ENCODE measurements around the gene KRTAP5-5.
"Not testable (repeated sequence)": the region's sequence is repeated elsewhere in the genome, so short reads cannot be mapped to it uniquely, and the experiment has no call there.

Gene KRTAP5-5, protein sequence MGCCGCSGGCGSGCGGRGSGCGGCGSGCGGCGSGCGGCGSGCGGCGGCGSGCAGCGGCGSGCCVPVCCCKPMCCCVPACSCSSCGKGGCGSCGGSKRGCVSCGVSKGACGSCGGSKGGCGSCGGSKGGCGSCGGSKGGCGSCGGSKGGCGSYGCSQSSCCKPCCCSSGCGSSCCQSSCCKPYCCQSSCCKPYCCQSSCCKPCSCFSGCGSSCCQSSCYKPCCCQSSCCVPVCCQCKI

GRCh38 chr11:1629326-1630185, at the start of gene KRTAP5-5:
TSS of gene KRTAP5-5 (plus strand) at chr11:1629775. CDS start at chr11:1629841, 66 bp downstream.
- no peak for DNase-seq

DNA sequence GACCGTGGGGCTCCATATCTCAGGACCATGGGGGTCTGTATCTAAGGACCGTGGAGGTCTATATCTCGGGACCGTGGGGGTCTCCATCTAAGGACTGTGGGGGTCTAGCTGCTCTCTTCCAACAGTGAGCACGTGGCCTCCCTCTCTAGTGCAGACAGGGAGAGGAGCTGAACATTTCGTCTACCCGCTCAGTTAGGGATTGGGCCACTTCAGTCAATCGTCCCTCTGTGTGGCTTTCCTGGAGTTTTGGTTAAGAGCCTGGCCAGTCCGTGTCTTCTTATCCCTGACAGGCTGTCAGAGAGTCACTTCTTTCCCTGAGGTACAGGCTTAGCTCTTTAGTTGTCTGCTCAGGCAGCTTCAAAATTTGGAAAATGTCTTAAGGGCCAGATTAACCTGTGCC, 47.6 kb upstream of the KRTAP5-5 start:
- DNase-seq, result no peak

DNA sequence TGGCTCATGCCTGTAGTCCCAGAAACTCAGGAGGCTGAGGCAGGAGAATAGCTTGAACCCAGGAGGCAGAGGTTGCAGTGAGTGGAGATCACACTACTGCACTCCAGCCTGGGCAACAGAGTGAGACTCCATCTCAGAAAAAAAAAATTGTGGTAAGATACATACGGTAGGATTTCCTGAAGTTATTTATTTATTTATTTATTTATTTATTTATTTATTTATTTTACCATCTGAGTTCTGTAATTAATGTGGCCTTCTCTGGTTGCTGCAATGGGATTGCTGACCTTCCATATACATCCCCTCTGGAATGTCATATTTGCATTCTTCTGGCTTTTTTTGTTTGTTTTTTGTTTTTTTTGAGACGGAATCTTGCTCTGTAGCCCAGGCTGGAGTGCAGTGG, 46.7 kb upstream of the KRTAP5-5 start:
- not testable (repeated sequence) for DNase-seq

DNA sequence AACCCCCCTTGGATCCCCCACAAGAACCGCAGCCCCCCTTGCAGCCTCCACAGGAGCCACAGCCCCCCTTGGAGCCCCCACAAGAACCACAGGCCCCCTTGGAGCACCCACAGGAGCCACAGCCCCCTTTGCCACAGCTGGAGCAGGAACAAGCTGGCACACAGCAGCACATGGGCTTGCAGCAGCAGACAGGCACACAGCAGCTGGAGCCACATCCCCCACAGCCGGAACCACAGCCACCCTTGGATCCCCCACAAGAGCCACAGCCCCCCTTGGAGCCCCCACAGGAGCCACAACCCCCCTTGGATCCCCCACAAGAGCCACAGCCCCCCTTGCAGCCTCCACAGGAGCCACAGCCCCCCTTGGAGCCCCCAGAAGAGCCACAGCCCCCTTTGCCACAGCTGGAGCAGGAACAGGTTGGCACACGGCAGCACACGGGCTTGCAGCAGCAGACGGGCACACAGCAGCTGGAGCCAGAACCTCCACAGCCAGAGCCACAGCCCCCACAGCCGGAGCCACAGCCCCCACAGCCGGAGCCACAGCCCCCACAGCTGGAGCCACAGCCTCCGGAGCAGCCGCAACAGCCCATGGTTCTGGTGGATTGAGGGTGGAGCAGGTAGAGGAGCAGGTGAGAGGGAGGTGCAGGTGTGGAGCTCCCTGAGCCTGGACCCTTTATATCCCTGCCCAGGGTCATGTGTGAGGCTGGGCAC, 44.8 kb upstream of the KRTAP5-5 start, which contains the start of gene KRTAP5-1:
KRTAP5-1 (minus strand) TSS at position 623 of the 710 bp plus-strand sequence; CDS start at position 589, 34 bp downstream.
- DNase-seq, result not testable (repeated sequence)

DNA sequence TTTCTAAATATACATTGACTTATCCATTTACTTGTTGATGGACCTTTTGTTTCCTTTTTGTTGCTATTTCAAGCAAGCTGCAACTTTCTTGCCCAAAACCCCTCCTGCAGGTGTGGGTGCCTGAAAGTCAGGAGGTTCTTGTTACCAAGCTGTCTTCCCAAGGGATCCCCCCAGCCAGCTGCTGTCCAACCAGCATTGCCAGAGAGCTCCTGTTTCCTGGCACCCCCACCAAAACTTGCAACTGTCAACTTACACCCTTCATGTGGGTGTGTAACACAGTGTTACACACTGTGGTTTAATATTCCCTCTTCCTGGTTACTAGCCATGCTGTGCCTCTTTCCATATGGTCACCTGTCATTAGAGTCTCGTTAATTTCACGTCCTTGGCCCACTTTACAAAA, 42.9 kb upstream of the KRTAP5-5 start:
- DNase-seq, result no peak

- DNase-seq, result not testable (repeated sequence)
These were observed 40.2 kb upstream of the KRTAP5-5 start for GRCh38 chr11:1589191-1589963.

- DNase-seq, result no peak
These were observed 39.6 kb upstream of the KRTAP5-5 start for GRCh38 chr11:1589996-1590395.

- DNase-seq, result no peak
These were observed 36.9 kb upstream of the KRTAP5-5 start for GRCh38 chr11:1592628-1593027.

DNA sequence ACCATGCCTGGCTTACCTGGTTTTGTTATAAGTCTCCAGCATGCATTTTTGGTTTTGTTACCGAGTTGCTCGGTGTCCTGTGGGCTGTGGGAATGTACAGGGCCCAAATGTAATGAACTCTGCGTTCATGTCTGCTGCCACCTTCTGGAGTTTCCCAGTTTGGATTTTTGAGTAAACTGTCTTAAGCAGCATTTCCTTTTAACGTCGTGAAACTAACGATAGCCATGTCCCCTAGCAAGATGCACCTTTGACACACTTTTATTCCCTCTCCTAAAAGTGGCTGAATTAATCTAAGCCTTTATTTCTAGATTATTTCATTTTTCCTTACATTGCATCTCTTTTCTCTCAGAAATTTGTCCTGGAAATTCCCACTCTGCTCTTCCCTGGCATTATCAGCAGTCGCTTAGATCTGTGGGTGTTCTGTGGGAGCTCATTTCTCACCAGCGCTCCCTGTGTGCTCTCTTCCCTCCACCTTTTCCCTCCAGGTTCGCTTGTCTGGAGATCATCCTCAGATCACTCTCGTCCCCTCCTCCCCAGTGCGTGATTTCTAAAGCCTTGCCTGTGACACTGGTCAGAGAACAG, 33.5 kb upstream of the KRTAP5-5 start:
- DNase-seq, result not testable (repeated sequence)

- DNase-seq, result not testable (repeated sequence)
These were observed 32.9 kb upstream of the KRTAP5-5 start for GRCh38 chr11:1596576-1597121.

GRCh38 chr11:1597331-1597993, 32.1 kb upstream of the KRTAP5-5 start:
- no peak for DNase-seq

- no peak for DNase-seq
These were observed 31.6 kb upstream of the KRTAP5-5 start, which contains the start of gene KRTAP5-2 for GRCh38 chr11:1597994-1598380. TSS of gene KRTAP5-2 (minus strand) at chr11:1598294. CDS start at chr11:1598250, 44 bp downstream.

DNA sequence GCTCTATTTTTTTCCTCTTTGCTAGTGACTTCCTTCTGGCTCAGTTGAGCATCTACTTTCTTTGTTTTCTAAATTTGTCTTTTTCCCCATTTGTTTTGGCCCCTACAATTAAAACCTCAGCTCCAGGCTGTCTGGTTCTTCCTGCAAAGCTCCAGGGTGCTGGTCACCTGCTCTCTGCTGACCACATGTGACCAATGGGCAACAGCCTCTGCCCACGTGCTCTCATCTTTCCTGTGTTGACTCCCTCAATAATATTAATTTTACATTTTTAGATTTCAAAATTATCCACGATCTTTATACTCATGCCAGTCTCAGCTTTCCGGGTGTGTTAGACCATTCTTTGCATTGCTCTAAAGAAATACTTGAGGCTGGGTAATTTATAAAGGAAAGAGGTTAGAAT, 31.2 kb upstream of the KRTAP5-5 start:
- not testable (repeated sequence) for DNase-seq

DNA sequence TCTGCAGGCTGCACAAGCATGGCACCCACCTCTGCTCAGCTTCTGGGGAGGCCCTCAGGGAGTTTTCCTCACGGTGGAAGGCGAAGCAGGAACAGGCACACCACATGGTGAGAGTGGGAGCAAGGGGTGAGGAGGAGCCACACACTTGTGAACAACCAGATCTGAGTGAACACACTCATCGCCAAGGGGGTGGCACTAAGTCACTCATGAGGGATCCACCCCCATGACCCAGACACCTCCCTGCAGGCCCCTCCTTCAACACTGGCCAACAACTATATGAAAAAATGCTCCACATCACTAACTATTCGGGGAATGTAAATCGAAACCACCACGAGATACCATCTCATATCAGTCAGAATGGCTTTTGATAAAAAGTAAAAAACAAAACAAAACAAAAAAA, 30.8 kb upstream of the KRTAP5-5 start:
- DNase-seq, result peak; percentile 18

GRCh38 chr11:1600626-1601025, 28.9 kb upstream of the KRTAP5-5 start:
- no peak for DNase-seq

- not testable (repeated sequence) for DNase-seq
These were observed 27.9 kb upstream of the KRTAP5-5 start for GRCh38 chr11:1601663-1602062.

- no peak for DNase-seq
These were observed 25.9 kb upstream of the KRTAP5-5 start for GRCh38 chr11:1603629-1604028.

DNA sequence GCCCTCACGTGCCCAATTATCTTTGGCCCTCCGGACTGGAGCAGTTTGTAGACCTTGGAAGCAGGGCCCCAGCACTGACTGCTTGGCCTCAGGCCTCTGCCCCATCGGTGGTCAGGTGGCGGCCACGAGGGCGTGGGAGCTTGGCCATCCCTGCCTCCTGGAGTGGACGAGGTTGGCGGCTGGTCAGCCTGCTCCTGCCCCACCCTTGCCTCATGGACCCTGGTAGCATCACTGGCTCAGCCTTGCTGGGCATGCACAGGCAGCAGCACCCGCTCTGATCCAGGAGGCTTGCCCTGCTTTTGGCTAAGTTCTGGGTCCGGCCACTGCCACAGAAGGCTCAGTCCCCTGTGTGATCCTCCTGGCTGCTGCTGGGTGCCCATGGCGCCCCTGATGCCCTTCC, 25.4 kb upstream of the KRTAP5-5 start:
- DNase-seq, result no peak

DNA sequence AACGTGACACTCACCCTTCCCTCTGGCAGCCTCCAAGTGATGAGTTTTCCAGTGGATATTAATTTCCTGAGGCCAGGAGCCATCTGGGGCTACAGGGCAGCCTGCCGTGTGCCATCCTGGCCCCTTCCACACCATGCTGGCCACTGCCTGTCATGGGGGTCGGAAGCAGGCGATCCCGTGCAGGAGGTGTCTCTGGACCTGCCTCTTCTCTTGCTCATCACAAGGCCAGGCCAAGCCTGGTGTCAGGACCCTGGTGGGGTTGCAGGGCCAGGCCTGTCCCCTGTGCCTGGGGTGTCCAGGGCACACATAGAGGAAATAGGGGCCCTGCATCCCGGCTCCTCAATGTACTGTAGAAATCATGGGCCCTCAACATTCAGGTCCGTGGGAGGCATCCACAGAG, 24.9 kb upstream of the KRTAP5-5 start:
- DNase-seq, result no peak

- DNase-seq, result peak; percentile 33
These were observed 23.7 kb upstream of the KRTAP5-5 start for GRCh38 chr11:1605923-1606322.
